Hepatocyte (in vitro differentiated cells): ENCODE measurements around the gene PDE8B.

ENCODE experiments used
- EZH2 ChIP-seq: fragments of 200-600 bp; sonication (generic); IDR thresholded peaks from 2 replicates; pipeline ENCODE4 v1.6.1; 2016; ENCODE audit warnings: antibody characterized with exemption, mild to moderate bottlenecking, borderline replicate concordance
- EZH2phosphoT487 ChIP-seq: fragments of 200-600 bp; sonication (generic); IDR thresholded peaks from one replicate; pipeline ENCODE4 v1.6.1; 2018; ENCODE audit warnings: antibody characterized with exemption, mild to moderate bottlenecking, low read depth, moderate library complexity; ENCODE audit not compliant: unreplicated experiment, severe bottlenecking
- TF ChIP-seq, protein P1 (sequence below): fragments of 200-600 bp; sonication (generic); IDR thresholded peaks from 2 replicates; pipeline ENCODE4 v1.5.1; 2016; ENCODE audit warnings: antibody characterized with exemption, mild to moderate bottlenecking; ENCODE audit not compliant: poor library complexity

DNA sequence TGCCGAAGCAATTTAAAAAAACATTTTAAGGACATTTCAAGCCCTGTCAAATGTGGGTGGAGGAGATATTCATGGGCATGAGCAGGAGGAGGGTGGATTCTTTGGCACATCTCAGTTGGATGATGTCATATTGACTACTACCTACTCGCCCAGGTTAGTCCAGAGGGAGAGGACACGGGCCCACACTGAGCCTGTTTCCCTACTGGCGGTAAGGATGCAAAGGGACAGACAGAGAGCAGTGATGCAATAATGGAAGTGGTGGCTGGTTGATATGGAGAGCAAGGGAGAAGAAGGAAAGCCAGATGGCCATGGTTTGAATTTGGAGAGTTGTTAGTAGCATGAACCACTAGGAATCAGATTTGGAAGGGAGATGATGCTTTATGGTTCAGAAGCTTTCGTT is 34.1 kb upstream of the PDE8B start:
- TF ChIP-seq, protein P1, sequence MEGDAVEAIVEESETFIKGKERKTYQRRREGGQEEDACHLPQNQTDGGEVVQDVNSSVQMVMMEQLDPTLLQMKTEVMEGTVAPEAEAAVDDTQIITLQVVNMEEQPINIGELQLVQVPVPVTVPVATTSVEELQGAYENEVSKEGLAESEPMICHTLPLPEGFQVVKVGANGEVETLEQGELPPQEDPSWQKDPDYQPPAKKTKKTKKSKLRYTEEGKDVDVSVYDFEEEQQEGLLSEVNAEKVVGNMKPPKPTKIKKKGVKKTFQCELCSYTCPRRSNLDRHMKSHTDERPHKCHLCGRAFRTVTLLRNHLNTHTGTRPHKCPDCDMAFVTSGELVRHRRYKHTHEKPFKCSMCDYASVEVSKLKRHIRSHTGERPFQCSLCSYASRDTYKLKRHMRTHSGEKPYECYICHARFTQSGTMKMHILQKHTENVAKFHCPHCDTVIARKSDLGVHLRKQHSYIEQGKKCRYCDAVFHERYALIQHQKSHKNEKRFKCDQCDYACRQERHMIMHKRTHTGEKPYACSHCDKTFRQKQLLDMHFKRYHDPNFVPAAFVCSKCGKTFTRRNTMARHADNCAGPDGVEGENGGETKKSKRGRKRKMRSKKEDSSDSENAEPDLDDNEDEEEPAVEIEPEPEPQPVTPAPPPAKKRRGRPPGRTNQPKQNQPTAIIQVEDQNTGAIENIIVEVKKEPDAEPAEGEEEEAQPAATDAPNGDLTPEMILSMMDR: no peak
- no peak for TF ChIP-seq EZH2phosphoT487
- TF ChIP-seq EZH2: no peak
